Stomach (tissue), 4 donors: Measurements from ENCODE around the gene TGIF1.

Experiments used
- POLR2AphosphoS5 ChIP-seq, 3 donors: sonication (generic); formaldehyde crosslinking; IDR thresholded peaks; one replicate each; pipeline ENCODE4 v1.6.1; 2016; ENCODE audit warnings: antibody characterized with exemption in 3 of 3
- TF ChIP-seq, protein P1 (sequence below), 7 experiments: fragments of 450-650 bp in 4 of 7; fragments of 200-600 bp in 3 of 7; sonication (generic) in 3 of 7; IDR thresholded peaks; one replicate each; pipeline ENCODE4 v1.5.1; 2016 to 2019; ENCODE audit warnings: antibody characterized with exemption in 7 of 7, control low read depth in 2 of 7, mild to moderate bottlenecking in 1 of 7

DNA sequence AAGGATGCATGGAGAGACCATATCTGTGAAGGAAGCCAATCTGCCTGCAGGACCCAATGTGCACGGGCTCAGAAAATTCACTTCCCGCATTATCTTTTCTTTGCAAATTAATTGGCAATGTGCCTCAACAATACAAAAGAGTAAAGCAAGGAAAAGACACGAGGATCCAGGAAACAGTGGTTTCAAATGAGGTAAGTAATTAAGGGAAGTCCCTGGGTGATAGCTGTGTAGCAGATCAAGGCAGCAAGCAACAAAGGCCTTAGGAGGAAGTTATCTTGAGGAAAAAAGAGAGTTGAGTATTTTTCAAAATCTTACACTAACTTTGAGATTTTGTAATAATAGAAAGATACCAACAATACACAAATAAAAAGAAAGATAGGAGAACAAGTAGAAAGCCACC lies 44.3 kb upstream of the TGIF1 start:
- no peak for TF ChIP-seq POLR2AphosphoS5 (IDR thresholded peaks at IDR 0.05)
- TF ChIP-seq, protein P1, sequence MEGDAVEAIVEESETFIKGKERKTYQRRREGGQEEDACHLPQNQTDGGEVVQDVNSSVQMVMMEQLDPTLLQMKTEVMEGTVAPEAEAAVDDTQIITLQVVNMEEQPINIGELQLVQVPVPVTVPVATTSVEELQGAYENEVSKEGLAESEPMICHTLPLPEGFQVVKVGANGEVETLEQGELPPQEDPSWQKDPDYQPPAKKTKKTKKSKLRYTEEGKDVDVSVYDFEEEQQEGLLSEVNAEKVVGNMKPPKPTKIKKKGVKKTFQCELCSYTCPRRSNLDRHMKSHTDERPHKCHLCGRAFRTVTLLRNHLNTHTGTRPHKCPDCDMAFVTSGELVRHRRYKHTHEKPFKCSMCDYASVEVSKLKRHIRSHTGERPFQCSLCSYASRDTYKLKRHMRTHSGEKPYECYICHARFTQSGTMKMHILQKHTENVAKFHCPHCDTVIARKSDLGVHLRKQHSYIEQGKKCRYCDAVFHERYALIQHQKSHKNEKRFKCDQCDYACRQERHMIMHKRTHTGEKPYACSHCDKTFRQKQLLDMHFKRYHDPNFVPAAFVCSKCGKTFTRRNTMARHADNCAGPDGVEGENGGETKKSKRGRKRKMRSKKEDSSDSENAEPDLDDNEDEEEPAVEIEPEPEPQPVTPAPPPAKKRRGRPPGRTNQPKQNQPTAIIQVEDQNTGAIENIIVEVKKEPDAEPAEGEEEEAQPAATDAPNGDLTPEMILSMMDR (IDR thresholded peaks at IDR 0.05): no peak
